SK-N-SH treated with all-trans-retinoic acid at 6 μM for 48 hours (cell line): ENCODE data around the gene TBATA.

ENCODE experiments used
- BACH2 ChIP-seq: fragments of 250-450 bp; sonication (Bioruptor Pico); IDR thresholded peaks from 2 replicates; pipeline ENCODE4 v1.9.0; 2021; ENCODE audit warnings: mild to moderate bottlenecking, borderline replicate concordance
- CREB5 ChIP-seq: fragments of 250-450 bp; sonication (Bioruptor Pico); IDR thresholded peaks from 2 replicates; pipeline ENCODE4 v1.5.1; 2020; ENCODE audit warnings: low read depth, mild to moderate bottlenecking, moderate library complexity
- CSRNP3 ChIP-seq: fragments of 250-450 bp; sonication (Bioruptor Pico); IDR thresholded peaks from 2 replicates; pipeline ENCODE4 v1.5.1; 2021; ENCODE audit warnings: mild to moderate bottlenecking, moderate library complexity
- ESRRG ChIP-seq: fragments of 250-450 bp; sonication (Bioruptor Pico); IDR thresholded peaks from 2 replicates; pipeline ENCODE4 v1.6.1; 2021; ENCODE audit warnings: mild to moderate bottlenecking
- GLIS3 ChIP-seq: fragments of 250-450 bp; sonication (Bioruptor Pico); IDR thresholded peaks from 2 replicates; pipeline ENCODE4 v1.5.0; 2020; ENCODE audit warnings: mild to moderate bottlenecking, moderate library complexity
- ISL1 ChIP-seq: fragments of 250-450 bp; sonication (Bioruptor Pico); IDR thresholded peaks from 2 replicates; pipeline ENCODE4 v2.1.2; 2022; ENCODE audit warnings: mild to moderate bottlenecking, moderate library complexity
- PATZ1 ChIP-seq: fragments of 250-450 bp; sonication (Bioruptor Pico); IDR thresholded peaks from 2 replicates; pipeline ENCODE4 v1.8.0; 2020; ENCODE audit warnings: mild to moderate bottlenecking, moderate library complexity, borderline replicate concordance
- SNAI2 ChIP-seq: fragments of 250-450 bp; sonication (Bioruptor Pico); IDR thresholded peaks from 2 replicates; pipeline ENCODE4 v1.5.0; 2020; ENCODE audit warnings: mild to moderate bottlenecking, moderate library complexity
- TCF4 ChIP-seq: fragments of 250-450 bp; sonication (Bioruptor Pico); IDR thresholded peaks from 2 replicates; pipeline ENCODE4 v1.8.0; 2021; ENCODE audit warnings: mild to moderate bottlenecking, moderate library complexity, borderline replicate concordance
- ZFP3 ChIP-seq: fragments of 250-450 bp; sonication (Bioruptor Pico); IDR thresholded peaks from 2 replicates; pipeline ENCODE4 v1.5.0; 2020; ENCODE audit warnings: mild to moderate bottlenecking, moderate library complexity
- ZFP30 ChIP-seq: fragments of 450-650 bp; formaldehyde crosslinking; IDR thresholded peaks from 2 replicates; pipeline ENCODE4 v1.5.0; 2022; ENCODE audit warnings: mild to moderate bottlenecking, moderate library complexity

DNA sequence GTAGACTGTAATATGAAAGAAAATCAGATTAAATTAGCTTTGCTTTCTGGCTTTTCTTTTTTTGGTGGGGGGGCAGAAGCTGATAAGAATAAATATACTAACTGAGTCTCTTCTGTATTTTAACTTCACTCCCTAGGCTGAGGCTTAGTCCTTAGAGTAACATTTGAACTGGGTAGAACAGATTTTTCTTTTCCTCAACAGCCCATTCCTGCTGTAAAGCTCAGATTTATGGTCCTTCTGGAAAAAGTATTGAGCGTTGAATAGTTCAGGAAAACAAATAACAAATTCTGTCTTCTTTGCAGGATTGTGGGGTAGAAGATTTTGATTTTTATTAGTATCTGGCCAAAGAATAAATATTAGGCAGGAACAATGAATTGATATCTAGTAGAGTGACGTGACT is 48.4 kb upstream of the TBATA start:
- TF ChIP-seq ESRRG (CRISPR knock-in tag) (no peak), SNAI2 (CRISPR knock-in tag) (no peak), BACH2 (CRISPR knock-in tag) (no peak), PATZ1 (CRISPR knock-in tag) (no peak), CREB5 (CRISPR knock-in tag) (no peak), ISL1 (CRISPR knock-in tag) (no peak), ZFP3 (CRISPR knock-in tag) (no peak), ZFP30 (no peak), GLIS3 (no peak), CSRNP3 (CRISPR knock-in tag) (no peak), TCF4 (no peak)
